HepG2 (cell line): ENCODE measurements around the gene SLC25A51. TPM values are rescaled to one million over a fixed set of nuclear protein-coding genes. Genes with fewer than 3 reads are reported as not detected.
A peak's percentile ranks its signal among the peaks of the same experiment; 100 is the strongest.

Experiments
- CEBPB ChIP-seq: IDR thresholded peaks from 2 replicates; pipeline ENCODE4 v1.6.1; 2011; ENCODE audit warnings: low read depth, low read length, improper control_type of control experiment, borderline replicate concordance
- IKZF1 ChIP-seq: fragments of 450-650 bp; IDR thresholded peaks from 2 replicates; pipeline ENCODE4 v1.7.1; 2016
- ISL2 ChIP-seq: sonication (generic); formaldehyde crosslinking; IDR thresholded peaks from 2 replicates; pipeline ENCODE4 v1.5.0; 2020; ENCODE audit warnings: missing genetic modification reagents
- KAT2B ChIP-seq: fragments of 150-350 bp; IDR thresholded peaks from 2 replicates; pipeline ENCODE4 v1.6.1; 2014; ENCODE audit warnings: low read depth, low read length, borderline replicate concordance
- KLF11 ChIP-seq: IDR thresholded peaks from 2 replicates; pipeline ENCODE4 v1.6.1; 2016; ENCODE audit warnings: missing compliant biosample characterization
- POGZ ChIP-seq: sonication (generic); formaldehyde crosslinking; IDR thresholded peaks from 2 replicates; pipeline ENCODE4 v1.4.0; 2020; ENCODE audit warnings: mild to moderate bottlenecking, missing genetic modification reagents
- RFX3 ChIP-seq: IDR thresholded peaks from 2 replicates; pipeline ENCODE4 v1.6.1; 2016; ENCODE audit warnings: missing biosample characterization, missing genetic modification reagents
- SAP130 ChIP-seq: IDR thresholded peaks from 2 replicates; pipeline ENCODE4 v1.6.1; 2016; ENCODE audit warnings: low read depth
- ZNF333 ChIP-seq: sonication (generic); formaldehyde crosslinking; IDR thresholded peaks from 2 replicates; pipeline ENCODE4 v1.4.0; 2020; ENCODE audit warnings: mild to moderate bottlenecking, missing genetic modification reagents, borderline replicate concordance
- ZNF616 ChIP-seq: sonication (generic); formaldehyde crosslinking; IDR thresholded peaks from 2 replicates; pipeline ENCODE4 v1.5.0; 2020; ENCODE audit warnings: low read depth, mild to moderate bottlenecking, missing genetic modification reagents
- ZNF678 ChIP-seq: sonication (generic); formaldehyde crosslinking; IDR thresholded peaks from 2 replicates; pipeline ENCODE4 v1.4.0; 2020; ENCODE audit warnings: mild to moderate bottlenecking, missing genetic modification reagents
- polyA plus RNA-seq, 8 experiments: library from polyadenylated mRNA; depleted of rRNA in 3 of 8; stranded (reverse) in 7 of 8; unstranded in 1 of 8; fragments of >200 nt; fragmentation: Illumina TruSeq in 4 of 8; extraction: Trizol in 4 of 8; gene quantifications; 2 replicates each; pipeline versions ENCODE4 v1.2.1 to v1.2.3, GENCODE V29; 2011 to 2016; ENCODE audit warnings: low read depth in 4 of 8, missing spikeins in 1 of 8, mixed read lengths in 1 of 8; ENCODE audit not compliant: insufficient read depth in 1 of 8
- total RNA-seq, 5 experiments: library from RNA; depleted of rRNA; stranded (reverse); fragments of >200 nt; fragmentation: Illumina TruSeq; extraction: Trizol; gene quantifications; 2 replicates each; pipeline ENCODE4 v1.2.3, GENCODE V29; 2016; ENCODE audit warnings: low read depth in 1 of 5
- TF ChIP-seq, protein P1 (sequence below): sonication (generic); formaldehyde crosslinking; IDR thresholded peaks from 2 replicates; pipeline ENCODE4 v1.5.1; 2020; ENCODE audit warnings: missing genetic modification reagents, mild to moderate bottlenecking, borderline replicate concordance
- TF ChIP-seq, protein P2 (sequence below): IDR thresholded peaks from 2 replicates; pipeline ENCODE4 v1.6.1; 2016; ENCODE audit warnings: missing compliant biosample characterization, missing genetic modification reagents, borderline replicate concordance
- TF ChIP-seq, protein P3 (sequence below): sonication (generic); formaldehyde crosslinking; conservative IDR thresholded peaks from 2 replicates; pipeline ENCODE4 v1.4.0; 2020; ENCODE audit warnings: missing genetic modification reagents
- TF ChIP-seq, protein P4 (sequence below): sonication (generic); formaldehyde crosslinking; IDR thresholded peaks from 2 replicates; pipeline ENCODE4 v1.4.0; 2020; ENCODE audit warnings: missing genetic modification reagents, borderline replicate concordance

Gene SLC25A51
- total and polyA plus RNA-seq, 2 of the 13 experiments (the other 11 are each of a cell fraction or from before 2014, with no cell fraction given) = 14.6 to 37.7 TPM

DNA sequence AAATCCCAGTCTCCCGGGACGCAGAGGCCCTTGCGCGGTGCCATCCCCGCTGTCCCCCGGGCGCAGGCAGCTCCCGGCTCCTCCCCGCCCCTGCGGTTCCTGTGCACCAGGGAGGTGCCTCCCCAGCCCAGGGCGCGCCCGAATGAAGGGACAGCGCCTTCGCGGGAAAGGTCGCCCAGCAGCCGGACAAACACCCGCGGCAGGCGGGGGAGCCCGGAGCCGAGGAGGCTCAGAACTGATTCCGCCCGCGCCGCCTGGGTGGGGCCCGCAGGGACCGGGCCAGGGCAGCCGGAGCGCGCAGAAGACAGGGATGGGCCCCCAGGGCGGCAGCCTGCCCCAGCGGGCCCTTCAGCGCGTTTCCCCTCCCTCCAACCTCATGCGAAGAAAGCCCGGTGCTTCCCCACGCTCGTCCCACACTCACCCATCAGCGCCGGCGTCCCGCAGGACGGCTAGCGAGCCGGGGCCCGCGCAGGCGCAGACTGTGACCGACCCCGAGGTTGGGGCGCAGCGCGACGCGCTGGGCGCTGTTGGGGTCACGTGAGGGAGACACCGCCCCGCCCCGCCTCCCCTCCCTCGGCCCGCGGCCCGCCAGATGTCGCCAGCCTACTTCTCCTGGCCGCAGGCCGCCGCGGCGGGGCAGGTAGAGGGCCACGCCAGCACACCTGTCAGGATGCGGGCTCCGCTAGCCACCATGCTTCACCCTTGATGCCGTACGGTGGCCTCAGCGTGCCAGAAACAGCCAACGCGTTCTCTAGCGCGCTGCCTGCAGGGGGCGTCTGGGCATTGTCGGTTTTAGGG, at the start of gene SLC25A51 (continued):
- no peak for TF ChIP-seq IKZF1
- peak; percentile 94 for TF ChIP-seq SAP130 (CRISPR knock-in tag)
- TF ChIP-seq, protein P1, sequence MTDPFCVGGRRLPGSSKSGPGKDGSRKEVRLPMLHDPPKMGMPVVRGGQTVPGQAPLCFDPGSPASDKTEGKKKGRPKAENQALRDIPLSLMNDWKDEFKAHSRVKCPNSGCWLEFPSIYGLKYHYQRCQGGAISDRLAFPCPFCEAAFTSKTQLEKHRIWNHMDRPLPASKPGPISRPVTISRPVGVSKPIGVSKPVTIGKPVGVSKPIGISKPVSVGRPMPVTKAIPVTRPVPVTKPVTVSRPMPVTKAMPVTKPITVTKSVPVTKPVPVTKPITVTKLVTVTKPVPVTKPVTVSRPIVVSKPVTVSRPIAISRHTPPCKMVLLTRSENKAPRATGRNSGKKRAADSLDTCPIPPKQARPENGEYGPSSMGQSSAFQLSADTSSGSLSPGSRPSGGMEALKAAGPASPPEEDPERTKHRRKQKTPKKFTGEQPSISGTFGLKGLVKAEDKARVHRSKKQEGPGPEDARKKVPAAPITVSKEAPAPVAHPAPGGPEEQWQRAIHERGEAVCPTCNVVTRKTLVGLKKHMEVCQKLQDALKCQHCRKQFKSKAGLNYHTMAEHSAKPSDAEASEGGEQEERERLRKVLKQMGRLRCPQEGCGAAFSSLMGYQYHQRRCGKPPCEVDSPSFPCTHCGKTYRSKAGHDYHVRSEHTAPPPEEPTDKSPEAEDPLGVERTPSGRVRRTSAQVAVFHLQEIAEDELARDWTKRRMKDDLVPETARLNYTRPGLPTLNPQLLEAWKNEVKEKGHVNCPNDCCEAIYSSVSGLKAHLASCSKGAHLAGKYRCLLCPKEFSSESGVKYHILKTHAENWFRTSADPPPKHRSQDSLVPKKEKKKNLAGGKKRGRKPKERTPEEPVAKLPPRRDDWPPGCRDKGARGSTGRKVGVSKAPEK (CRISPR knock-in tag) = no peak
- TF ChIP-seq ISL2 = peak; percentile 66
- TF ChIP-seq, protein P2, sequence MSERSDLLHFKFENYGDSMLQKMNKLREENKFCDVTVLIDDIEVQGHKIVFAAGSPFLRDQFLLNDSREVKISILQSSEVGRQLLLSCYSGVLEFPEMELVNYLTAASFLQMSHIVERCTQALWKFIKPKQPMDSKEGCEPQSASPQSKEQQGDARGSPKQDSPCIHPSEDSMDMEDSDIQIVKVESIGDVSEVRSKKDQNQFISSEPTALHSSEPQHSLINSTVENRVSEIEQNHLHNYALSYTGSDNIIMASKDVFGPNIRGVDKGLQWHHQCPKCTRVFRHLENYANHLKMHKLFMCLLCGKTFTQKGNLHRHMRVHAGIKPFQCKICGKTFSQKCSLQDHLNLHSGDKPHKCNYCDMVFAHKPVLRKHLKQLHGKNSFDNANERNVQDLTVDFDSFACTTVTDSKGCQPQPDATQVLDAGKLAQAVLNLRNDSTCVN (CRISPR knock-in tag) = peak; percentile 40; the same call in 1 of the 2 replicates
- peak; percentile 90 for TF ChIP-seq POGZ (CRISPR knock-in tag)
- no peak for TF ChIP-seq ZNF333 (CRISPR knock-in tag)
- no peak for TF ChIP-seq CEBPB
- 0 out of 2 replicates have a peak, but pooled peaks have one; percentile 36 for TF ChIP-seq ZNF616
- TF ChIP-seq, protein P3, sequence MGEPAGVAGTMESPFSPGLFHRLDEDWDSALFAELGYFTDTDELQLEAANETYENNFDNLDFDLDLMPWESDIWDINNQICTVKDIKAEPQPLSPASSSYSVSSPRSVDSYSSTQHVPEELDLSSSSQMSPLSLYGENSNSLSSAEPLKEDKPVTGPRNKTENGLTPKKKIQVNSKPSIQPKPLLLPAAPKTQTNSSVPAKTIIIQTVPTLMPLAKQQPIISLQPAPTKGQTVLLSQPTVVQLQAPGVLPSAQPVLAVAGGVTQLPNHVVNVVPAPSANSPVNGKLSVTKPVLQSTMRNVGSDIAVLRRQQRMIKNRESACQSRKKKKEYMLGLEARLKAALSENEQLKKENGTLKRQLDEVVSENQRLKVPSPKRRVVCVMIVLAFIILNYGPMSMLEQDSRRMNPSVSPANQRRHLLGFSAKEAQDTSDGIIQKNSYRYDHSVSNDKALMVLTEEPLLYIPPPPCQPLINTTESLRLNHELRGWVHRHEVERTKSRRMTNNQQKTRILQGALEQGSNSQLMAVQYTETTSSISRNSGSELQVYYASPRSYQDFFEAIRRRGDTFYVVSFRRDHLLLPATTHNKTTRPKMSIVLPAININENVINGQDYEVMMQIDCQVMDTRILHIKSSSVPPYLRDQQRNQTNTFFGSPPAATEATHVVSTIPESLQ (CRISPR knock-in tag) = peak; percentile 96
- TF ChIP-seq, protein P4, sequence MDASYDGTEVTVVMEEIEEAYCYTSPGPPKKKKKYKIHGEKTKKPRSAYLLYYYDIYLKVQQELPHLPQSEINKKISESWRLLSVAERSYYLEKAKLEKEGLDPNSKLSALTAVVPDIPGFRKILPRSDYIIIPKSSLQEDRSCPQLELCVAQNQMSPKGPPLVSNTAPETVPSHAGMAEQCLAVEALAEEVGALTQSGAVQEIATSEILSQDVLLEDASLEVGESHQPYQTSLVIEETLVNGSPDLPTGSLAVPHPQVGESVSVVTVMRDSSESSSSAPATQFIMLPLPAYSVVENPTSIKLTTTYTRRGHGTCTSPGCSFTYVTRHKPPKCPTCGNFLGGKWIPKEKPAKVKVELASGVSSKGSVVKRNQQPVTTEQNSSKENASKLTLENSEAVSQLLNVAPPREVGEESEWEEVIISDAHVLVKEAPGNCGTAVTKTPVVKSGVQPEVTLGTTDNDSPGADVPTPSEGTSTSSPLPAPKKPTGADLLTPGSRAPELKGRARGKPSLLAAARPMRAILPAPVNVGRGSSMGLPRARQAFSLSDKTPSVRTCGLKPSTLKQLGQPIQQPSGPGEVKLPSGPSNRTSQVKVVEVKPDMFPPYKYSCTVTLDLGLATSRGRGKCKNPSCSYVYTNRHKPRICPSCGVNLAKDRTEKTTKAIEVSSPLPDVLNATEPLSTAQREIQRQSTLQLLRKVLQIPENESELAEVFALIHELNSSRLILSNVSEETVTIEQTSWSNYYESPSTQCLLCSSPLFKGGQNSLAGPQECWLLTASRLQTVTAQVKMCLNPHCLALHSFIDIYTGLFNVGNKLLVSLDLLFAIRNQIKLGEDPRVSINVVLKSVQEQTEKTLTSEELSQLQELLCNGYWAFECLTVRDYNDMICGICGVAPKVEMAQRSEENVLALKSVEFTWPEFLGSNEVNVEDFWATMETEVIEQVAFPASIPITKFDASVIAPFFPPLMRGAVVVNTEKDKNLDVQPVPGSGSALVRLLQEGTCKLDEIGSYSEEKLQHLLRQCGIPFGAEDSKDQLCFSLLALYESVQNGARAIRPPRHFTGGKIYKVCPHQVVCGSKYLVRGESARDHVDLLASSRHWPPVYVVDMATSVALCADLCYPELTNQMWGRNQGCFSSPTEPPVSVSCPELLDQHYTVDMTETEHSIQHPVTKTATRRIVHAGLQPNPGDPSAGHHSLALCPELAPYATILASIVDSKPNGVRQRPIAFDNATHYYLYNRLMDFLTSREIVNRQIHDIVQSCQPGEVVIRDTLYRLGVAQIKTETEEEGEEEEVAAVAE (CRISPR knock-in tag) = 0 out of 2 replicates have a peak, but pooled peaks have one; percentile 43
- TF ChIP-seq KLF11 (CRISPR knock-in tag) = peak; percentile 88; the same call in 1 of the 2 replicates
- TF ChIP-seq KAT2B = no peak
- TF ChIP-seq ZNF678 (CRISPR knock-in tag) = no peak
- TF ChIP-seq RFX3 (CRISPR knock-in tag) = no peak
